Measurements from ENCODE around the gene A4GNT. TPM values are rescaled to one million over a fixed set of nuclear protein-coding genes. Genes with fewer than 3 reads are reported as not detected.
A peak's percentile ranks its signal among the peaks of the same experiment; 100 is the strongest.

Gene A4GNT
- total RNA-seq, 4 donors from 2014 or later: not detected

DNA sequence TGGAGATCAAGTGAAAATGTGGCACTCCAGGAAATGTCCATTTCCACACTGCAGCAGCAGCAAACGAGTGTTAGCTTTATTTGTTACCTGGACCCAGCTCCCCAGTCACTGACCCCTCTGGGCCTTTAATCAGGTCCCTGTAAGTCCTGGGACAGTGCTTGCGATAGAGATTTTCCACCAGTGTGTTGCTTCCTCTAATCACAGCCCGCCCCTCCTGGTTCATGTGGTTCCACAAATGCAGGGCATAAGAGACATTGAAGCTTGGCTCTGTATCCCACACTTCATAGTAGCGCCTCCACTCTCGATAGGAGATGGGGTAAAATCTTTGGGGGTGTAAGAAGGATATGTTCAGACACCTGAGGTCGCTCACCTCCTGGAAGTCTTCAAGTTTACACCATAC, 8.0 kb downstream of the A4GNT start:
- ATAC-seq (ENCODE audit: low FRiP score) (no peak), DNase-seq (ENCODE audit: low spot score) (no peak)
- TF ChIP-seq, protein P1, sequence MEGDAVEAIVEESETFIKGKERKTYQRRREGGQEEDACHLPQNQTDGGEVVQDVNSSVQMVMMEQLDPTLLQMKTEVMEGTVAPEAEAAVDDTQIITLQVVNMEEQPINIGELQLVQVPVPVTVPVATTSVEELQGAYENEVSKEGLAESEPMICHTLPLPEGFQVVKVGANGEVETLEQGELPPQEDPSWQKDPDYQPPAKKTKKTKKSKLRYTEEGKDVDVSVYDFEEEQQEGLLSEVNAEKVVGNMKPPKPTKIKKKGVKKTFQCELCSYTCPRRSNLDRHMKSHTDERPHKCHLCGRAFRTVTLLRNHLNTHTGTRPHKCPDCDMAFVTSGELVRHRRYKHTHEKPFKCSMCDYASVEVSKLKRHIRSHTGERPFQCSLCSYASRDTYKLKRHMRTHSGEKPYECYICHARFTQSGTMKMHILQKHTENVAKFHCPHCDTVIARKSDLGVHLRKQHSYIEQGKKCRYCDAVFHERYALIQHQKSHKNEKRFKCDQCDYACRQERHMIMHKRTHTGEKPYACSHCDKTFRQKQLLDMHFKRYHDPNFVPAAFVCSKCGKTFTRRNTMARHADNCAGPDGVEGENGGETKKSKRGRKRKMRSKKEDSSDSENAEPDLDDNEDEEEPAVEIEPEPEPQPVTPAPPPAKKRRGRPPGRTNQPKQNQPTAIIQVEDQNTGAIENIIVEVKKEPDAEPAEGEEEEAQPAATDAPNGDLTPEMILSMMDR (IDR thresholded peaks at IDR 0.05): no peak

DNA sequence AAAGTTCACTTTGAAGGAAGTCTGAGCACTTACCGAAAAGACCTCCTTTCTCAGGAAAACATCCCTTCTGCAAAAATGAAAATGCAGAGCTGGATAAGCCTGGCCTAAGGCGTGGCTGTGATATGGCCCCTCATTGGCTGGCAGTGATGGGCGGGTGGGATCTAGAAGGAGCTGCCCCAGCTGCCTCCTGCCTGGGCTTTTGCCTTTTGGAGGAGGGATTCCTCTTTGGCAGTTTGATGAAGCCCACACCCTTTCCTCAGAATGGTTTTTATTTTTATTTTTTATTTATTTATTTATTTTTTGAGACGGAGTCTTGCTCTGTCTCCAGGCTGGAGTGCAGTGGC, 12.8 kb downstream of the A4GNT start:
- DNase-seq (ENCODE audit: low spot score) (no peak), ATAC-seq (ENCODE audit: low FRiP score) (no peak)
- TF ChIP-seq, protein P1 (IDR thresholded peaks at IDR 0.05): no peak

DNA sequence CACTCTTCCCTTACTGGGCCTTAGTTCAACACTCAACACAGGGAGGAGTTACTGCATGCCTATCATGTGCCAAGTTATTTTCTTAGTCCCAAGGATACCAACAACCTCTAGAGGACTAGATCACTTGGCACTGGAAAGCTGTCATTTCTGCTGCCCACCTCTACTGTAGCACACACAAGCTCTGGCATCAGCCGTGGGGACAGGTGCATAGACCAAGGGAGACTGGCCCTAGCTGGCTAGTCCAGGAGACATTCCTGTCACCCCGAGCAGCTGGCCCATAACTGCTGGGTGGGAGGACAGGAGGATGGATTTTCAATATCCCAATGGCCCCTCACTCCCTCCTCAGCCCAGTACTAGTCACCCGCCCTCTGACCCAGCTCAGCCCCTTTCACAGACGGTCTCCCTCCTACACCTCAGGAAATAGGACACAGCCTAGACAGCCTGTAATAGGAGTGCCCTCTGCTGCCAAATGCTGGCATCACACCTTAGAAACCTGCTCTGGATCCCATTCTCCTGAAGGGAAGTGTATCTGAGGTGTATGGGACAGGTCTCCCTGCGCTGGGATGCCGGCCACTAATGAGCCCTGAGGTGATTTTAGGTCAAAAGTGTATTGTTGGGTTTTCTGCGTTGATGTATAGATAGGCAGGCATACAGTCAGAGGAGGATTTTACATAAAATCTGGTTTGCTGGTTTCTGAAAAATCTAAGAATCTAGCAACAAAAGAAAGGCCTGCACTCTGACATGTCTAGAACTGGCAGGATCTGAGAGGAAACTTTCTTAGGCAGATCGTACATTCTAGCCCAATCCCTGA, 13.4 kb downstream of the A4GNT start:
- TF ChIP-seq, protein P1 (IDR thresholded peaks at IDR 0.05): no peak
- ATAC-seq (ENCODE audit: low FRiP score) (peak; percentile 63), DNase-seq (ENCODE audit: low spot score) (peak; percentile 75)

DNA sequence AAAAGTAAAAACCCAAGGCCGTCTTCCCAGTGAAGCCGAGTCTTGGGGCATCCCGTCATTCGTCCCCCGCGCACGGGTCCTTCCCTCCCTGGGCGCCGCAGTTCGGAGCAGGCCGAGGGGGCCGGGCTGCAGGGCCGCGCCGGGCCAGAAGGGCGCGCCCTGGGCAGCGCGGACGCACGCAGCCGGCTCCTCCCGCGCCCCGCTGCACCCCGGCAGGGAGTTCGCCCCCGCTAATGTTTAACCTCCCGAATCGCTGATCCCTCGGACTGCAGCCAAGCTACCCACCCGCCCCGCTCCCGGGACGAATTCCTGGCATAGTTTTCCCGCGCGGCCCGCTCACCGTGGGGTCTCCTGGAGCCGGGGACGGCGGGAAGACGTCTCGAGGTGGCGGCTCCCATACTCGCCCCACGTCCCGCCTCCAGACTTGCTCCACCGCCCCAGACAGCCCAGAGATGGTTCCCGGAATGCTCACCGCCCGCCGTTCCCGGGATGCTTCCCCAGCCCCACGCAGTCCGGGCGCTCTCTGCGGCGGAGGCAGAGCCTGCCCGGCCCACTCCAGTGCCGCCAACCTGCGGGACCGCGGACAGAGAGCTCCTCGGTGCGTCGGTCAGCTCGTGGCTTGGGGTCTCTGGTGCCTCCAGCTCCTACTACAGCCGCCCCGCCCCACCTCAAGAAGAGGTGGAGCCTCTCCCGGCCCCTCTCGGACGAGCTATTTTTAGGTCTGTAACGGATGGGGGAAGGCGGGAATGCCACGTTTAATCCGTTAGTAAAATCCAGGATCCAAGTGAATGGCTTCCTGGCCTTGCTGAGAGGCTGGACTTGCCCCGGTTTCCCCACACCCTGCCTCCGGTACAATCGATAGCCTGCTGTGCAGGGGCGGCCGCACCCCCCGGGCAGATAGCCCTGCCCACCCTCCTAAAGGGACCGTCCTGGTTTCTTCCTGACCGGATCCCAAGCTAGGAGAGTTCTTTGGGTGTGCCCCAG, 16.9 kb downstream of the A4GNT start, which contains the start of gene DZIP1L:
Gene DZIP1L (minus strand): TSS at position 621 of the 984 bp plus-strand sequence. CDS start 11,637 bp downstream, outside the sequence.
- DNase-seq (ENCODE audit: low spot score) (peak; percentile 40), ATAC-seq (ENCODE audit: low FRiP score) (peak; percentile 90)
- TF ChIP-seq, protein P1 (IDR thresholded peaks at IDR 0.05): peak in 1 of 3 donors; percentile 15

DNA sequence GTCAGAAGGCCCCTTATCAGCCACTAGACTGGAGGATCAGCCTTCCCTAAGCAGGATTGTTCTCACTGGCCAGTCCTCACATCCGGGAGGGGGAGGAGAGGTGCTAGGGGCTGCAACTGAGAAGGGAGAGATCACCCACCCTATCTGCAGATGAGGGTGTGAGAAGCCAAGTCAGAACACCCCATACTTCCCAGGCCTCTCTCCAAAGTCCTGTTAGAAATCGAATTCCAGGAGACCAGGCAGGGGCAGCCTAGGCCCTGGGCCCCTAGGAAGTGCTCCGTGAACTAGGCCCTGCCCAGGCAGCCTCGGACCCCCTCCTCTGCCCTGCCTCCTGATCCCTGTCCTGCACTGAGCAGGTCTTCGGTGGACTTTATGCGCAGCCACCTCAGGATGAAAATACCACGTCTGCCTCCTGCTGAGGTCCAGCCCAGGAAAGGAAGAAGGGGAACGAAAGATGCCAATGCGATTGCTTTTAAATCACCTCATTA, 17.7 kb downstream of the A4GNT start:
- peak; percentile 8 for ATAC-seq (ENCODE audit: low FRiP score)
- TF ChIP-seq, protein P1 (IDR thresholded peaks at IDR 0.05): no peak
- no peak for DNase-seq (ENCODE audit: low spot score)

DNA sequence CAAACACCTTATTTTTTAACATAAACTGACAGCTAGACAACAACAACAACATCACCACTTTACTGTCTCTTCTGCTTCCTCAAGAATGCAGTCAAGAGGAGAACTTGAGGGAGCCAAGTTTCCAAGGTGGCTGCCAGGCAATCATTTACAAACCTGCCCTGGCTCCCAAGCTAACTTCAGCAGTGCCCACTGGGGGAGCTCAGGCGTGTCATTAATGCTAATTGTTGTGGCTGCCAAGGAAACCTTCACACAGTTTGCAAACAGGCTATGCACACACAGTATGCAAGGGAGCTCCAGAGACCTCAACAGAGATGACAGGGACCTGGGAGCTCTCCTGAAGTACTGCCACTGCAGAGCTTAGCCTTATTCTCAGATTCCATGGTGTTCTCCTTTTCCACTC, 18.9 kb downstream of the A4GNT start:
- DNase-seq (ENCODE audit: low spot score) (no peak), ATAC-seq (ENCODE audit: low FRiP score) (no peak)
- TF ChIP-seq, protein P1 (IDR thresholded peaks at IDR 0.05): no peak

Measured in omental fat pad (tissue), 4 donors.